ENCODE results near the gene RTN4.

RTN4 gene

DNA sequence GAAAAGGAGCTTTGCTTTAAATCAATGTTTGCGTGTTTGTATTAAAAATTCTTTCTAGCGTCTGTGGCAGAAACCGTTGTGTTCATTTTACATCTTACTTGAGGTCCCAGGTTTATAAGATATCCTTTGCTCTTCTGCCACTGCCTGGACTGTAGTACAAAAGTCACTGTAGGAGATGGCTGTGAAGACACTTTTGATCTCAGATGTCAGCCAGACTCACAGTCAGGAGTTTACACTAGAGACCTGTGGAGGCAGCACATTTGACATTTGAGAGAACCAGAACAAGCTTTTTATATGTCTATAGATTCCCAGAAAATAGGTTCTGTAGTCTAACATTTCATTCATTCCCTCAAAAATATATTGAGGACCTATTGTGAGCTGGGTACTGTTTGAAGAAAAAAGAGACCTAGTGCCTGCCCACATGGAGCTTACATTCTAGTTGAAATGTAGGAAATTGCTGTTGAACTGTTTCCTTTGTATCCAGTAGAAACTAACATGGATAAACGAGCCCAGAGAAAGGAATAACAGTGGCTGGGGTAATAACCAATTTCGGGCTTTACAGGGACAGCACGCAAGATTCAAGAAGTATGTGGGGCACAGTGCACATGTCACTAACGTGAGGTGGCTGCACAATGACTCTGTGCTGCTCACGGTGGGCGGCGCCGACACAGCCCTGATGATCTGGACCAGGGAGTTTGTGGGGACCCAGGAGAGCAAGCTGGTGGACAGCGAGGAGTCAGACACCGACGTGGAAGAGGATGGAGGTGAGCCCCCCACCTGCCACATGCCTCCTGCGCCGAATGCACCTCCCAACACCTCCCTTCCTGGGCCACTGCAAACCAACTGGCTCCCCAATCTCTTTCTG, 122.3 kb downstream of the RTN4 start:
- DNase-seq (ENCODE audit: low read depth) = no peak
- TF ChIP-seq, protein P1, sequence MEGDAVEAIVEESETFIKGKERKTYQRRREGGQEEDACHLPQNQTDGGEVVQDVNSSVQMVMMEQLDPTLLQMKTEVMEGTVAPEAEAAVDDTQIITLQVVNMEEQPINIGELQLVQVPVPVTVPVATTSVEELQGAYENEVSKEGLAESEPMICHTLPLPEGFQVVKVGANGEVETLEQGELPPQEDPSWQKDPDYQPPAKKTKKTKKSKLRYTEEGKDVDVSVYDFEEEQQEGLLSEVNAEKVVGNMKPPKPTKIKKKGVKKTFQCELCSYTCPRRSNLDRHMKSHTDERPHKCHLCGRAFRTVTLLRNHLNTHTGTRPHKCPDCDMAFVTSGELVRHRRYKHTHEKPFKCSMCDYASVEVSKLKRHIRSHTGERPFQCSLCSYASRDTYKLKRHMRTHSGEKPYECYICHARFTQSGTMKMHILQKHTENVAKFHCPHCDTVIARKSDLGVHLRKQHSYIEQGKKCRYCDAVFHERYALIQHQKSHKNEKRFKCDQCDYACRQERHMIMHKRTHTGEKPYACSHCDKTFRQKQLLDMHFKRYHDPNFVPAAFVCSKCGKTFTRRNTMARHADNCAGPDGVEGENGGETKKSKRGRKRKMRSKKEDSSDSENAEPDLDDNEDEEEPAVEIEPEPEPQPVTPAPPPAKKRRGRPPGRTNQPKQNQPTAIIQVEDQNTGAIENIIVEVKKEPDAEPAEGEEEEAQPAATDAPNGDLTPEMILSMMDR (IDR thresholded peaks at IDR 0.05; ENCODE audit: control insufficient read depth, extremely low read depth, insufficient read depth) = no peak
- H3K4me3 ChIP-seq (ENCODE audit: low read depth, low read length) = no peak overlapping the region

- H3K4me3 ChIP-seq (ENCODE audit: low read depth, low read length) = no peak overlapping the region
- TF ChIP-seq, protein P1 (IDR thresholded peaks at IDR 0.05; ENCODE audit: control insufficient read depth, extremely low read depth, insufficient read depth) = no peak
- DNase-seq (ENCODE audit: low read depth) = no peak
Observed at GRCh38 chr2:54927085-54927750, 123.0 kb downstream of the RTN4 start.

DNA sequence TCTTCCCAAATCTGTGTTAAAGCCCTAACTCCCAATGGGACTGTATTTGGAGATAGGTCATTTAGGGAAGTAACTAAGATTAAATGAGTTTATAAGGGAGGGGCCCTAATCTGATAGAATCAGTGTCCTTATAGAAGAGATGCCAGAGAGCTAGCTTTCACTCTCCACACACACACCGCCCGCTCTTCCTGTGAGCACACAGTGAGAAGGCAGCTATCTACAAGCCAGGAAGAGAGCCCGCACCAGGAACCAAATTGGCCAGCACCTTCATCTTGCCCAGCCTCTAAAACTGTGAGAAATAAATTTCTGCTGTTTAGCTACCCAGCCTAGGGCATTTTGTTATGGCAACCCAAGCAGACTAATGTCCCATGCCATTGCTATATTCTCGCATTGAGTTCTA, 125.2 kb downstream of the RTN4 start:
- TF ChIP-seq, protein P1 (IDR thresholded peaks at IDR 0.05; ENCODE audit: control insufficient read depth, extremely low read depth, insufficient read depth) = no peak
- DNase-seq (ENCODE audit: low read depth) = no peak
- no peak overlapping the region for H3K4me3 ChIP-seq (ENCODE audit: low read depth, low read length)

- H3K4me3 ChIP-seq (ENCODE audit: low read depth, low read length) = no peak overlapping the region
- DNase-seq (ENCODE audit: low read depth) = no peak
- TF ChIP-seq, protein P1 (IDR thresholded peaks at IDR 0.05; ENCODE audit: control insufficient read depth, extremely low read depth, insufficient read depth) = no peak
Observed at GRCh38 chr2:54924121-54924520, 126.1 kb downstream of the RTN4 start.

Measured in LNCaP clone FGC (cell line).